Neutrophil (primary cell): ENCODE measurements around the gene RAB37.

Source experiments
- H3K27ac ChIP-seq: fragments of 200-600 bp; sonication (generic); 2 replicates; pipeline ENCODE4 v1.5.1; 2016; ENCODE audit warnings: mild to moderate bottlenecking, moderate library complexity
- H3K27me3 ChIP-seq: fragments of 200-600 bp; sonication (generic); 2 replicates; pipeline ENCODE4 v1.6.0; 2016; ENCODE audit warnings: mild to moderate bottlenecking
- H3K36me3 ChIP-seq: fragments of 200-600 bp; sonication (generic); 2 replicates; pipeline ENCODE4 v1.5.1; 2017
- H3K4me1 ChIP-seq, 2 experiments: fragments of 200-600 bp in 1 of 2; sonication (generic) in 1 of 2; 1 replicate in 1 of 2; 2 replicates in 1 of 2; pipeline versions ENCODE4 v1.5.1 to v1.6.1; 2013 to 2016; ENCODE audit warnings: low read depth in 1 of 2, low read length in 1 of 2, mild to moderate bottlenecking in 1 of 2, moderate library complexity in 1 of 2; ENCODE audit not compliant: control insufficient read depth in 1 of 2, insufficient read depth in 1 of 2
- H3K4me3 ChIP-seq, 2 experiments: fragments of 200-600 bp in 1 of 2; sonication (generic) in 1 of 2; 1 replicate in 1 of 2; 2 replicates in 1 of 2; pipeline ENCODE4 v1.5.1; 2013 to 2016; ENCODE audit warnings: low read depth in 1 of 2, low read length in 1 of 2, mild to moderate bottlenecking in 1 of 2, moderate library complexity in 1 of 2
- H3K9me3 ChIP-seq: fragments of 200-600 bp; sonication (generic); 2 replicates; pipeline ENCODE4 v1.5.1; 2016
- TF ChIP-seq, protein P1 (sequence below): fragments of 200-600 bp; sonication (generic); IDR thresholded peaks from 2 replicates; pipeline ENCODE4 v1.5.1; 2016; ENCODE audit warnings: antibody characterized with exemption

Gene RAB37

GRCh38 chr17:74768069-74768762 lies 31.2 kb downstream of the RAB37 start:
- no peaks in the 10 kb centered on the region for H3K9me3 ChIP-seq
- peaks cover 8 to 16% of the 10 kb centered on the region in 2 experiments for H3K4me1 ChIP-seq
- H3K27ac ChIP-seq = peak overlapping the region; percentile 69
- H3K36me3 ChIP-seq = peaks cover 94% of the 10 kb centered on the region
- TF ChIP-seq, protein P1, sequence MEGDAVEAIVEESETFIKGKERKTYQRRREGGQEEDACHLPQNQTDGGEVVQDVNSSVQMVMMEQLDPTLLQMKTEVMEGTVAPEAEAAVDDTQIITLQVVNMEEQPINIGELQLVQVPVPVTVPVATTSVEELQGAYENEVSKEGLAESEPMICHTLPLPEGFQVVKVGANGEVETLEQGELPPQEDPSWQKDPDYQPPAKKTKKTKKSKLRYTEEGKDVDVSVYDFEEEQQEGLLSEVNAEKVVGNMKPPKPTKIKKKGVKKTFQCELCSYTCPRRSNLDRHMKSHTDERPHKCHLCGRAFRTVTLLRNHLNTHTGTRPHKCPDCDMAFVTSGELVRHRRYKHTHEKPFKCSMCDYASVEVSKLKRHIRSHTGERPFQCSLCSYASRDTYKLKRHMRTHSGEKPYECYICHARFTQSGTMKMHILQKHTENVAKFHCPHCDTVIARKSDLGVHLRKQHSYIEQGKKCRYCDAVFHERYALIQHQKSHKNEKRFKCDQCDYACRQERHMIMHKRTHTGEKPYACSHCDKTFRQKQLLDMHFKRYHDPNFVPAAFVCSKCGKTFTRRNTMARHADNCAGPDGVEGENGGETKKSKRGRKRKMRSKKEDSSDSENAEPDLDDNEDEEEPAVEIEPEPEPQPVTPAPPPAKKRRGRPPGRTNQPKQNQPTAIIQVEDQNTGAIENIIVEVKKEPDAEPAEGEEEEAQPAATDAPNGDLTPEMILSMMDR = no peak
- H3K27me3 ChIP-seq = no peaks in the 10 kb centered on the region
- H3K4me3 ChIP-seq = no peak overlapping the region

DNA sequence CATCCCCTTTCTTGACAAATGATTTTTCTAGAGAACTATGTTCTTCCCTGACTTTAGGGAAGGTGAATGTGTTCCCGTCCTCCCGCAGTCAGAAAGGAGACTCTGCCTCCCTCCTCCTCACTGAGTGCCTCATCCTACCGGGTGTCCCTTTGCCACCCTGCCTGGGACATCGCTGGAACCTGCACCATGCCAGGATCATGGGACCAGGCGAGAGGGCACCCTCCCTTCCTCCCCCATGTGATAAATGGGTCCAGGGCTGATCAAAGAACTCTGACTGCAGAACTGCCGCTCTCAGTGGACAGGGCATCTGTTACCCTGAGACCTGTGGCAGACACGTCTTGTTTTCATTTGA lies 31.7 kb downstream of the RAB37 start:
- Histone ChIP-seq H3K9me3 (no peaks in the 10 kb centered on the region), H3K27me3 (no peaks in the 10 kb centered on the region), H3K36me3 (peaks cover 88% of the 10 kb centered on the region), H3K4me3 (no peak overlapping the region), H3K4me1 (peaks cover 8 to 12% of the 10 kb centered on the region in 2 experiments), H3K27ac (peak overlapping the region; percentile 69)
- TF ChIP-seq, protein P1 = no peak

- TF ChIP-seq, protein P1 = no peak
These were observed 32.3 kb downstream of the RAB37 start for GRCh38 chr17:74769266-74769855.

GRCh38 chr17:74769856-74770497 lies 32.9 kb downstream of the RAB37 start:
- no peaks in the 10 kb centered on the region for H3K9me3 ChIP-seq
- H3K4me1 ChIP-seq = peaks cover 8 to 12% of the 10 kb centered on the region in 2 experiments
- peak overlapping the region; percentile 69 for H3K27ac ChIP-seq
- H3K4me3 ChIP-seq = no peak overlapping the region
- H3K36me3 ChIP-seq = peaks cover 76% of the 10 kb centered on the region
- TF ChIP-seq, protein P1 = no peak
- H3K27me3 ChIP-seq = no peaks in the 10 kb centered on the region

More at GRCh38 chr17:74769266-74769855, 32.3 kb downstream of the RAB37 start:
- Histone ChIP-seq H3K4me1 (peaks cover 8 to 12% of the 10 kb centered on the region in 2 experiments), H3K27me3 (no peaks in the 10 kb centered on the region), H3K36me3 (peaks cover 82% of the 10 kb centered on the region), H3K27ac (peak overlapping the region; percentile 69), H3K4me3 (no peak overlapping the region), H3K9me3 (no peaks in the 10 kb centered on the region)

DNA sequence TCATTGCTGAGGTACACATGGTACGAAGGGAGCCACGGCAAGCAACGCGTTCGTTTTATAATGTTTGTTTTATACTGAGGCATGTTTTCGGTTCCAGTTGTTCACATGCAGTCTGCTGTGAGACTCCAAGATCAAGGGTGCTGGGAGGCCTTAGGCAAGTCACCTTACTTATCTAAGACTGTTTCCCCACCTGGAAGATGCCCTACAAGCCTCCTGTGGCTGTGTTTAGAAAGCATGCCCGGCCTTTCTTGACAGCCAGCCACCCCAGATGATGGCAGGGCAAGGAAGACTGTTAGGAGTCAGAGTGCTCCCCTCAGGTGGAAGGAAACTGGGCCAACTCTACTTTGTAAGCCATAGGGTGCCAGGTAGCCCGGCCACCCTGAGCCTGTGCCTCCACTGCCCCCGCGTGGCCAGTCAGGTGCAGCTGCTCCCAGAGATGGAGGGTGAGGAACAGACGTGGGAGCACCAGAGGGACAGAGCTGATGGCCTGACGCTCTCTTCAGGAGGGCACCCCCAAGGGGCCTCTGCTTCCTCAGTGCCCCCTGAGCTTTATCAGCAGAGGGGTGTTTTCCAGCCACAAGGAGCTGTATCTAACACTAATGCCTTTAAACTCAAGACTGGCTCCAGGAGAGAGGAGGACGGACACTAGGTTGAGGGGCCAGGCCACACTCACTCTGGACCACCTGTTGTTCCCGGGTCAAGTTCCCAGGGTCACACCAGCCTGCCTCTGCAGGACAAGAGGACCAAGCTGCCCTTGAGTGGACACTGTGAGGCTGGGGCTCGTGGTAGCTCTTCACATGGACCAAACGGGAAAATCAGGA lies 33.7 kb downstream of the RAB37 start:
- Histone ChIP-seq H3K27ac (peak overlapping the region; percentile 69), H3K4me1 (peaks cover 14 to 18% of the 10 kb centered on the region in 2 experiments), H3K4me3 (no peak overlapping the region), H3K9me3 (no peaks in the 10 kb centered on the region), H3K36me3 (peaks cover 70% of the 10 kb centered on the region), H3K27me3 (no peaks in the 10 kb centered on the region)
- TF ChIP-seq, protein P1 = peak; percentile 81
